B cell (primary cell): Measurements from ENCODE around the gene TRIM28. TPM values are rescaled to one million over a fixed set of nuclear protein-coding genes. Genes with fewer than 3 reads are reported as not detected.

Experiments used
- ATAC-seq: fragments of 200-7000 bp; cut with Tn5 transposase; one replicate; pipeline ENCODE4 v1.10.0; 2021; ENCODE audit warnings: low read depth, mild to moderate bottlenecking, moderate number of reproducible peaks, moderate library complexity
- CTCF ChIA-PET: fragments of 350-600 bp; sonication (Branson Sonifier 250); formaldehyde crosslinking; loops from one replicate; lab custom pipeline; 2021; ENCODE audit warnings: antibody characterized with exemption, inconsistent platforms; lab: Charles Lee
- POLR2A ChIA-PET: fragments of 350-600 bp; sonication (Branson Sonifier 250); formaldehyde crosslinking; loops from one replicate; lab custom pipeline; 2021; ENCODE audit warnings: antibody characterized with exemption; lab: Charles Lee
- DNase-seq: peaks from one replicate; pipeline ENCODE4 v3.0.0; 2013
- H2AFZ ChIP-seq: 2 replicates; pipeline ENCODE4 v1.6.1; 2012; ENCODE audit warnings: mild to moderate bottlenecking, low read depth, low read length; ENCODE audit not compliant: insufficient read depth, poor library complexity, severe bottlenecking
- H3K27ac ChIP-seq, 2 donors: 1 replicate in 1 of 2; 2 replicates in 1 of 2; pipeline ENCODE4 v1.5.1; 2012 to 2013; ENCODE audit warnings: low read length in 2 of 2, mild to moderate bottlenecking in 2 of 2, moderate library complexity in 1 of 2
- H3K27me3 ChIP-seq, 4 experiments: fragments of 200-600 bp in 1 of 4; sonication (generic) in 1 of 4; replicated peaks in 1 of 4; 1 replicate in 2 of 4; 2 replicates in 2 of 4; pipeline versions ENCODE4 v1.6.1 to v1.7.0; 2013 to 2016; ENCODE audit warnings: low read length in 3 of 4, mild to moderate bottlenecking in 2 of 4, mixed read lengths in 1 of 4, moderate library complexity in 1 of 4; ENCODE audit not compliant: insufficient read depth in 4 of 4, control insufficient read depth in 3 of 4; ENCODE audit errors: control extremely low read depth in 1 of 4
- H3K36me3 ChIP-seq, 2 experiments: replicated peaks in 1 of 2; 1 replicate in 1 of 2; 2 replicates in 1 of 2; pipeline versions ENCODE4 v1.6.1 to v1.7.1; 2013; ENCODE audit warnings: low read length in 1 of 2; ENCODE audit not compliant: insufficient read depth in 2 of 2, control insufficient read depth in 1 of 2; ENCODE audit errors: control extremely low read depth in 1 of 2, extremely low read depth in 1 of 2
- H3K4me1 ChIP-seq, 2 donors: fragments of 200-600 bp in 1 of 2; sonication (generic) in 1 of 2; 1 replicate in 1 of 2; 2 replicates in 1 of 2; pipeline versions ENCODE4 v1.5.1 to v1.6.1; 2013 to 2017; ENCODE audit warnings: low read length in 2 of 2; ENCODE audit not compliant: control insufficient read depth in 2 of 2, insufficient read depth in 2 of 2
- H3K4me2 ChIP-seq: replicated peaks from 2 replicates; pipeline ENCODE3; 2012; ENCODE audit warnings: mild to moderate bottlenecking, low read depth, low read length; ENCODE audit not compliant: poor library complexity, severe bottlenecking
- H3K4me3 ChIP-seq, 5 experiments: fragments of 200-600 bp in 1 of 5; sonication (generic) in 1 of 5; 1 replicate in 3 of 5; 2 replicates in 2 of 5; pipeline versions ENCODE4 v1.5.1 to v1.7.0; 2011 to 2016; ENCODE audit warnings: low read length in 4 of 5, mild to moderate bottlenecking in 4 of 5, low read depth in 2 of 5, control low read depth in 1 of 5, moderate library complexity in 1 of 5; ENCODE audit not compliant: insufficient read depth in 1 of 5; ENCODE audit errors: control extremely low read depth in 1 of 5, extremely low read depth in 1 of 5
- H3K79me2 ChIP-seq: fragments of 200-600 bp; sonication (generic); one replicate; pipeline ENCODE4 v1.6.0; 2016; ENCODE audit warnings: low read length; ENCODE audit not compliant: control insufficient read depth, insufficient read depth
- H3K9ac ChIP-seq: fragments of 200-600 bp; sonication (generic); 2 replicates; pipeline ENCODE4 v1.6.1; 2017; ENCODE audit warnings: mild to moderate bottlenecking, low read length, moderate library complexity
- H3K9me3 ChIP-seq, 3 donors: one replicate each; pipeline versions ENCODE4 v1.6.1 to v1.7.1; 2013; ENCODE audit warnings: low read length in 2 of 3; ENCODE audit not compliant: control insufficient read depth in 2 of 3, insufficient read depth in 1 of 3; ENCODE audit errors: control extremely low read depth in 1 of 3
- H4K20me1 ChIP-seq: 2 replicates; pipeline ENCODE4 v1.6.0; 2012; ENCODE audit warnings: mild to moderate bottlenecking, low read length; ENCODE audit not compliant: insufficient read depth, control insufficient read depth, poor library complexity, severe bottlenecking
- H3K27ac Mint-ChIP-seq: one replicate; pipeline ENCODE4 v1.8.0; 2021; ENCODE audit warnings: mixed read lengths
- H3K27me3 Mint-ChIP-seq: one replicate; pipeline ENCODE4 v1.8.0; 2021; ENCODE audit warnings: mixed read lengths
- H3K4me1 Mint-ChIP-seq: one replicate; pipeline ENCODE4 v1.8.0; 2021; ENCODE audit warnings: mixed read lengths
- H3K4me3 Mint-ChIP-seq: one replicate; pipeline ENCODE4 v1.8.0; 2021; ENCODE audit warnings: mixed read lengths
- H3K9me3 Mint-ChIP-seq: one replicate; pipeline ENCODE4 v1.8.0; 2022; ENCODE audit warnings: mixed read lengths; ENCODE audit not compliant: insufficient read depth
- EZH2 ChIP-seq: IDR thresholded peaks from 2 replicates; pipeline ENCODE4 v1.6.1; 2012; ENCODE audit warnings: borderline replicate concordance, low read depth, mild to moderate bottlenecking, moderate library complexity, low read length; ENCODE audit not compliant: insufficient read depth, poor library complexity, severe bottlenecking
- WGBS: methylation state at CpG from one replicate; pipeline ENCODE4 v1.1.5; 2013; ENCODE audit warnings: missing lambda C conversion rate; ENCODE audit not compliant: insufficient coverage; 5-methylcytosine and 5-hydroxymethylcytosine counted together
- intact Hi-C: fragments of 100-400 bp; cut with micrococcal nuclease; formaldehyde crosslinking; loops from one replicate; pipeline ENCODE4 v1.10.0; 2022
- polyA plus RNA-seq: library from polyadenylated mRNA; depleted of rRNA; stranded (reverse); fragments of >200 nt; gene quantifications from 2 replicates; pipeline ENCODE4 v1.2.3, GENCODE V29; 2012
- total RNA-seq, 2 donors: library from RNA; stranded (reverse); fragments of 120-200 nt in 1 of 2; gene quantifications; 1 replicate in 1 of 2; 2 replicates in 1 of 2; pipeline versions ENCODE4 v1.2.3 to v1.2.4, GENCODE V29; 2013 to 2022
- TF ChIP-seq, protein P1 (sequence below): fragments of 200-600 bp; IDR thresholded peaks from one replicate; pipeline ENCODE4 v1.8.0; 2022; ENCODE audit warnings: antibody characterized with exemption, mild to moderate bottlenecking

Gene TRIM28
- total and polyA plus RNA-seq, 2 donors (not counting 1 experiment from before 2014, with no cell fraction given): 370 to 569 TPM

DNA sequence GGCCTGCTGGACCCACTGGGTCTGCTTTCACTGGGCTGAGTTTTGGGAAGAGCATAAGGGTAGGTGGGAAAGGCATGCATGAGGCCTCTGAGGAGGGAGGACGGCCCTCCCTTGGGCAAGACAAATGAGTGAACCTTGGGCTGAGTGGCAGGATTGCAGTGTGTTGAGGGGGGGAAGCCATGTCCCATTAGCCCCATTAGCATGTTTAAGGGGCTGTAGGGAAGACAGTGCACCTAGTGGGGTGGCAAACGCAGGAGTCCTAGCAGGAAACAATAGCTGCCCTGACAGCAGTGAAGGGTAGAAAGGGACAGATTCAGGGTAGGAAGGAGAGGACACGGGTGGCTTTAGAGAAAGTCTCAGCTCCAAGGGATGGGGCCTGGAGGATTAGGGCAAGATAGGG is 21.2 kb upstream of the TRIM28 start:
- POLR2A ChIA-PET: interaction anchor here (0.6 kb wide), 1 partner anchor 57 kb away, joined by 3 read pairs; no protein-coding TSS in a partner anchor
- TF ChIP-seq EZH2: no peak
- TF ChIP-seq, protein P1, sequence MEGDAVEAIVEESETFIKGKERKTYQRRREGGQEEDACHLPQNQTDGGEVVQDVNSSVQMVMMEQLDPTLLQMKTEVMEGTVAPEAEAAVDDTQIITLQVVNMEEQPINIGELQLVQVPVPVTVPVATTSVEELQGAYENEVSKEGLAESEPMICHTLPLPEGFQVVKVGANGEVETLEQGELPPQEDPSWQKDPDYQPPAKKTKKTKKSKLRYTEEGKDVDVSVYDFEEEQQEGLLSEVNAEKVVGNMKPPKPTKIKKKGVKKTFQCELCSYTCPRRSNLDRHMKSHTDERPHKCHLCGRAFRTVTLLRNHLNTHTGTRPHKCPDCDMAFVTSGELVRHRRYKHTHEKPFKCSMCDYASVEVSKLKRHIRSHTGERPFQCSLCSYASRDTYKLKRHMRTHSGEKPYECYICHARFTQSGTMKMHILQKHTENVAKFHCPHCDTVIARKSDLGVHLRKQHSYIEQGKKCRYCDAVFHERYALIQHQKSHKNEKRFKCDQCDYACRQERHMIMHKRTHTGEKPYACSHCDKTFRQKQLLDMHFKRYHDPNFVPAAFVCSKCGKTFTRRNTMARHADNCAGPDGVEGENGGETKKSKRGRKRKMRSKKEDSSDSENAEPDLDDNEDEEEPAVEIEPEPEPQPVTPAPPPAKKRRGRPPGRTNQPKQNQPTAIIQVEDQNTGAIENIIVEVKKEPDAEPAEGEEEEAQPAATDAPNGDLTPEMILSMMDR: no peak

DNA sequence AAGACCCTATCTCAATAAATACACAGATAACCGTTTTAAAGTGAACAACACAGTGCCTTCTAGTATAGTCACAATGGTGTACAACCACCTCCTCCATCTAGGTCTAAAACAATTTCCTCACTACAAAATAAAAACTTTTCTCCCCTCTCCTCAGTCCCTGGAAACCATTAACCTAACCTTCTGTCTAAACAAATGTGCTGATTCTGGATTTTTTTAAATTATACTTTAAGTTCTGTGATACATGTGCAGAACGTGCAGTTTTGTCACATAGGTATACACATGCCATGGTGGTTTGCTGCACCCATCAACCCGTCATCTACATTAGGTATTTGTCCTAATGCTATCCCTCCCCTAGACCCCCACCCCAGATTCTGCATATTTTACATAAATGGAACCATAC is 14.5 kb upstream of the TRIM28 start:
- intact Hi-C loops: no loop called here
- no peak for TF ChIP-seq EZH2
- POLR2A ChIA-PET: interaction anchor here (0.6 kb wide), 2 partner anchors 31 to 503 kb away, joined by 3 to 5 read pairs; no protein-coding TSS in a partner anchor
- ATAC-seq (no peak), DNase-seq (no peak)
- WGBS: no CpG with 5 or more reads among the region's 3 CpGs
- H4K20me1 ChIP-seq: no peaks in the 10 kb centered on the region
- H3K4me1 ChIP-seq: peaks cover 12 to 14% of the 10 kb centered on the region in 2 donors
- H3K4me3 ChIP-seq: no peak overlapping the region
- no peaks in the 10 kb centered on the region for H3K9me3 ChIP-seq
- H3K9me3 Mint-ChIP-seq: no peaks in the 10 kb centered on the region
- no peak overlapping the region for H3K4me2 ChIP-seq
- H3K36me3 ChIP-seq: no peaks in the 10 kb centered on the region
- H3K27ac ChIP-seq: no peak overlapping the region
- CTCF ChIA-PET: interaction anchor here (0.7 kb wide), 1 partner anchor 10 kb away, joined by 4 read pairs; the partner anchor contains the start of gene ZBTB45
- H2AFZ ChIP-seq: no peak overlapping the region
- H3K27me3 ChIP-seq: no peaks in the 10 kb centered on the region
- no peaks in the 10 kb centered on the region for H3K79me2 ChIP-seq
- no peak overlapping the region for H3K4me3 Mint-ChIP-seq
- no peak overlapping the region for H3K9ac ChIP-seq
- peaks cover 21% of the 10 kb centered on the region for H3K4me1 Mint-ChIP-seq
- H3K27ac Mint-ChIP-seq: no peak overlapping the region
- no peaks in the 10 kb centered on the region for H3K27me3 Mint-ChIP-seq

More for the DNA sequence above, 21.2 kb upstream of the TRIM28 start:
- Mint-ChIP-seq H3K9me3 (no peaks in the 10 kb centered on the region), H3K27ac (no peak overlapping the region), H3K4me3 (no peak overlapping the region), H3K27me3 (no peaks in the 10 kb centered on the region), H3K4me1 (peaks cover 26% of the 10 kb centered on the region)
- H3K36me3 ChIP-seq: no peaks in the 10 kb centered on the region
- H3K4me3 ChIP-seq: no peak overlapping the region
- no peak overlapping the region for H3K4me2 ChIP-seq
- H4K20me1 ChIP-seq: peaks cover 12% of the 10 kb centered on the region
- H3K79me2 ChIP-seq: peaks cover 12% of the 10 kb centered on the region
- ATAC-seq (no peak), DNase-seq (no peak)
- peaks cover 16 to 24% of the 10 kb centered on the region in 2 donors for H3K4me1 ChIP-seq
- H3K27me3 ChIP-seq: no peaks in the 10 kb centered on the region
- 98% methylated on average over 3 of the region's 3 CpGs for WGBS
- CTCF ChIA-PET: interaction anchor here (4.9 kb wide), 1 partner anchor 57 kb away, joined by 72 read pairs; no protein-coding TSS in a partner anchor
- H2AFZ ChIP-seq: no peak overlapping the region
- H3K27ac ChIP-seq: no peak overlapping the region
- no peaks in the 10 kb centered on the region for H3K9me3 ChIP-seq
- intact Hi-C loops: no loop called here
- H3K9ac ChIP-seq: no peak overlapping the region
